HG02610 (cell line): ENCODE data around the gene CAPZB.

Experiments
- ATAC-seq: cut with Tn5 transposase; IDR thresholded peaks from one replicate; pipeline ENCODE4 v1.9.1; 2021; ENCODE audit warnings: mild to moderate bottlenecking, moderate library complexity; ENCODE audit not compliant: unreplicated experiment

CAPZB gene

GRCh38 chr1:19390901-19391595, 94.3 kb downstream of the CAPZB start:
- peak; percentile 54 for ATAC-seq

DNA sequence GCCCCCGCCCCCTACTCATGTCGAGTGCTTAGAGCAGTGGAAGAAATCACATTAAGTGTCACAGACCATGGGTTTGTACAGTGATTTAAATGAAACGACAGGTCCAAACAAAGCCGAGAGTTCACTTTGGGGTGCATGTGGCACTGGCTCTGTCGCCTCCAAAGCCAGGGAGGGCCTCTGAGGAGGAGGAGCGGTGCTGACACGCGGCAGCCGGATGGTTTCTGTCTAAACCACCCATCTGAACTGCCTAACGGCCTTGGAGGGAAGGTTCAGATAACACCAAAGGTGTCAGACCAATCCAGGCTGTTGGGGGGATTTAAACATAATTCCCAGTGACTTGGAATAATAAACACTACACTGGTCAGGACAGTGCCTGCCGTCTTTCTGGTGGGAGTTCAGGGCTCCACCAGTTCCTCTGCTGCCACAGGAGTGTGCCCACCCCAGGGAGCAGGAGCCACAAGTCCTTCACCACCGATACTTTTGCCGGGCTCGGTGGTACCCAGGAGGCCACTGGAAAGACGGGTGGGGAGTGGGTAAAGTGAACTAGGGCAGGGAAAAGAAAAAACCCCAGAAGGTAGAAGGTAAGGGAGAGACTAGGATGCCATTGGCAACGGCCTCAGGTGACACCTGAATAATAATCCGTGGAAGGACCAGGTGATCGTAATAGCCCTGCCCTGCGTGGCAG, 95.0 kb downstream of the CAPZB start:
- ATAC-seq: no peak

DNA sequence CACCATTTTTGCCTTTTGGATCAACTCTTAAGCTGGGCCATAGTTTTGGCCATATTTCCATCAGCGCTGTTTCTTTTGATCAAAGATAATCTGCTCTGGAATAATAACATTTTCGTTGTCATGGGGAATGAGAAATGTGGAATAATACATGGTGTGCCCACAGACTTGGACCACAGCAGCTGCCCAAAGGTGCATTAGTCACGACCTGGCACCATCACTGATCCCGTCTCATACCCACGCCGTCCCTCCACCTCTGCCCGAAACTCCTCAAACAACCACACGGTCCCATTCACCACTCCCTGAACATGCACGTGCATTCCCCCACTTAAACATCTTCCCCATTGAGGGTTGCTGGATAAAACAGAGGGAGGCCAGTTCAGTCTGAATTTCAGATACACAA, 96.4 kb downstream of the CAPZB start:
- ATAC-seq: no peak

GRCh38 chr1:19387045-19387467, 98.3 kb downstream of the CAPZB start:
- no peak for ATAC-seq

GRCh38 chr1:19385869-19386591, 99.3 kb downstream of the CAPZB start:
- no peak for ATAC-seq

DNA sequence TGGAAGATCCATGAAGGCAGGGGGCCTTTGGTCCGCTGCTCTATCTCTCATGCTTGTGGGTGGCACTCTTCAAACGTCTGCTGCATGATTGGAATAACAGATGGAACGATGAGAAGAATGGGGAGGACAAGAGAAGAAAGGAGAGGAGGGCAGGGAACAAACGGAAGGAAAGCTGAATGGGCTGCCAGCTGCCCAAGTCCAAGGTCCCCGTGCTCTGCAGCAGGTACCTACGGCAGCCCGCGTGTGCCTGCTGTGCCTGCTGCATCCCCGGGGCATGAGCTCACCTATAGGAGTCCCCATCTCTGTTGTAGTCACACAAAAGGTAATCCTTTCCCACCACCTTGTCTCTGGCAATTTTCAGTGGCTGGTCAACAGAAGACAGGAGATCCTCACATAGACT, 100.1 kb downstream of the CAPZB start:
- ATAC-seq: no peak

DNA sequence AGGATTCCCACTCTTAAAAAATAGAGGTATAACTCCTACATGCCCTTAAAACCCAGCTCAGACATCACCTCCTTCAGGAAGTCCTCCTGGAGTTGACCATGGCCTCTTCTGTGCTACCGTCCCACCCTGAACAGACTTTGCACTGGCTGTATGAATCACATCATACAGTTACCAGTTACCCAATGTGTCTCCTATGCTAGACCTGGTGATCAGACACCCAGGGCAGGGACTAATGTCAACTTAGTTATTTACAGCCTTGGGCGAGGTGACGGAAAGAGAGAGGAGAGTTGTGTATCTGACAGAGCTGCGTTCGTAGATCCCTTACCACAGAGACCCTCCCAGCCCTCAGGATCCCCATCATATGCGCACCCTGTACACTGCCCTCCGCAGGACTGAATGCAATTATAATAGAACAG, 100.6 kb downstream of the CAPZB start:
- ATAC-seq: no peak

DNA sequence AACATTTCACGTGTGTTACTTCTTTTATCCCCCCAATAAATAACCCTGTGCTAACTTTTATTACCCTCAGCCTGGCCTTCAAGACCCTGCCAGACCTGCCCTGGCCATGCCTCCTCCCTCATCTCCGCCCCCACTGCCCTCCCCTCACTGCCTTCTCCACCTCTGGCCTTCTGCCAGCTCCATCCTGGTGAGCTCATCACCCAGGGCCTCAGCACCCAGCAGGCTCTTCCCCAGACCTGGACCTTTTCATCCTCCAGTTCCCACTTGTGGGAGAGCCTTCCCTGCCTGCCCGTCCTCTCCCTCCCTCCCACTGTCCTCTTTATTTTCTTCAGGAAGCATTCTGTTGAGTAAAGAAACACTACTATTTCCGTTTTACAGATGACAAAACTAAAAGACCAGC, 101.2 kb downstream of the CAPZB start:
- ATAC-seq: no peak

- ATAC-seq: no peak
These were observed 103.1 kb downstream of the CAPZB start for GRCh38 chr1:19382222-19382621.

GRCh38 chr1:19381261-19381660, 104.1 kb downstream of the CAPZB start:
- no peak for ATAC-seq

DNA sequence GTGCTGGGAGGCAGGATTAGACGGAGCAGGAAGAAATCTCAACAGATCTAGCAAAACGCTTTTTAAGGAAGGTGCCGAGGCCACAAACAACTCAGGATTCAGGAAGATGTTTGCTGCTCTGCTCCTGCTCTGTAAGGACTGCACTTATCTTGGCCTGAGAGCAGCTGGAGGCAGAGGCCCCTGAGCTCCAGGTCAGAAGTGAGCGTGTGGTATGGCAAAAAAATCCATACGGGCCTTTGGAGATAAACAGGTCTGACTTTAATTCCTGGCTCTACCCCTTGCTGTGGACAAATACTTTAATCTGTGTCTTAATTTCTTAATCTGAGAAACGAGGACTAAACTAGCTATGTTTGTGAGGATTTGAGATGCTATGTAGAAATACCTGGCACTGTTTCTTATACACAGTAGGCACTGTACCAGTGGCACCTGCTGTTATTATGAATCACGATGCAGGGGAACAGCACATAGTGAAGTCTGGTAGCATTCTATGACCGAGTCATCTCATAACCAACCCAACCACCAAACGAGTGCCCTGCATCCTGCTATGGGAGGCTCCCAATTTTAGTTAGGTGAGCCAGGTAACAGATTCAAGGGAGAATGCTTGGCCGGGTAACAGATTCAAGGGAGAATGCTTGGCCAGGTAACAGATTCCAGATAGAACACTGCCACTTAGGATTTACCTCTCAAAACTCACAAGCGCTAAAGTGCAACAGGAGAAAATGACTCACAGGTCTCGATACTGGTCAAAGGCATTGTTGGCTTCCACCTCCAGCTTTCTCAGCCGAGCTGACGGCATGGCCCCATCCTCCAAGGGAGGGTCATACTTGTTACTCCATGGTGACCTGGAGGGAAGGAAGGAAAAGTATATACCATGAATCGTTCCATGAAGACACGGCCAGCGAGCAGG, 107.3 kb downstream of the CAPZB start:
- no peak for ATAC-seq

- no peak for ATAC-seq
These were observed 108.6 kb downstream of the CAPZB start for GRCh38 chr1:19376428-19377372.

DNA sequence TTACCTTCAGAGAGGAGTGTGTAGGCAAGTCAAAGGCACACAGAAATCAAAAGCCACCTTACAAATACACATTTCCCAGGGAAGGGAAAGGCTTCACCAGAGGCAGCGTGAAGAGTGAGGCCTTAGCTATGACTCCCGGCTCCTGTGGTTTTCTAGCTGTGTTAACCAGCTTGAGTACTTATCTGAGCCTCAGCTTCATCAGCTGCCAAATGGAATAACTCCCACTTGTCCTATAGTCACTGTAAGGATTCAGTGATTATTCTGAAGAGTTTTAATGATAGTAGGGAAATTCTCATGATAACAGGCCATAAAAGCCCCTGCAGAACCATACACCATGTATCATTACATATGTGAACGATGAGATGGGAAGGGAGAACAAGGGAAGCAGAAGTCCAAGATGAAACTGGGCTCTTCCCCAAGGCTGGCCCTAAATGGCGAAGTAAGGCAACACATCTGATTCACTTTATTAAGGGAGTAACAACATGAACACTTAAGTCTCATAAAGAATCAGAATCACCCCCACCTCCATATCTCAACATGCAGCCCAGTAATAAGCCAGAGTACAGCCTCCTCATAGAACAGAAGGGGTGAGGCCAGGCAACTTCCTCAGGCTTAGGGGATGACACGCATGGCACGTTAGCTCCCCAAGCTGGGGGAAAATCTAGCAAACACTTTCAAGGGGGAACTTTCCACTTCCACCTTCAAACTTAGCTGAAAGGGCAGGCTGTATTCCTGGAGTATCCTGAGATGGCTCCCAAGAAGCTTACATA, 109.5 kb downstream of the CAPZB start:
- ATAC-seq: no peak

GRCh38 chr1:19374926-19375325, 110.4 kb downstream of the CAPZB start:
- ATAC-seq: no peak

DNA sequence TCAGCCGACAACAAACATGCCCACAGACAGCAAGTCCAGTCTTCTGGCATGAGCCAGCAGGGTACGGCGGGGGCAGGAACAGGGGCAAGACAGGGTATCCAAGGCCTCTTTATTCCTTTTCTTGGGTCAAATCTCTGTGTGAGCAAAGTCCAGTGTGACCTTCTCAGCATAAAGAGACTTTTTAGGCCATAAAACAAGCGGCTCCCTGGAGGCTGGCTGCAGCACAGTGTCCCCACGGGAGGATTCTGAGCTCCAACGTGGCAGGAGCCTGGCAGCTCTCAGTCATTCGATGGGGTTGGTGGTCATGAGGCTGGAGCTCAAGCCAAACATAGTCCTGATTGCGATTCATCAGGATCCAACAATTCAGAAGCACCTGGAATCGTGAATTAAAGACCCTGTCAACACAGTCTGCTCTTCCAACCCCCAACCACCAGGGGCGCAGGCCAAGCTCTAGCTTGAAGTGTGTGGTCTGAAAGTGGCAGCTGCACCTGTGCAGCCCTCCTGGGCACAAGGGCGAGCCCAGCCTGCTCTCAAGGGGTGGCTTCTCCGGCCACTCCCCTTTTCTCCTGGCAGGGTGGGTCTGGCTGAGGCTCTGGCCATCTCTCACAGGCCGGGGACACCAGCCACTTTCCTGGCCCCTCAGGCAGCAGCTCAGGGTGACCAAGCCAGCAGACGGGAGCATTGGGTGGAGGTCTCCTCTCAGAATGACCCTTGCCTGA, 111.1 kb downstream of the CAPZB start:
- ATAC-seq: no peak

GRCh38 chr1:19373211-19374082, 111.9 kb downstream of the CAPZB start:
- ATAC-seq: no peak

DNA sequence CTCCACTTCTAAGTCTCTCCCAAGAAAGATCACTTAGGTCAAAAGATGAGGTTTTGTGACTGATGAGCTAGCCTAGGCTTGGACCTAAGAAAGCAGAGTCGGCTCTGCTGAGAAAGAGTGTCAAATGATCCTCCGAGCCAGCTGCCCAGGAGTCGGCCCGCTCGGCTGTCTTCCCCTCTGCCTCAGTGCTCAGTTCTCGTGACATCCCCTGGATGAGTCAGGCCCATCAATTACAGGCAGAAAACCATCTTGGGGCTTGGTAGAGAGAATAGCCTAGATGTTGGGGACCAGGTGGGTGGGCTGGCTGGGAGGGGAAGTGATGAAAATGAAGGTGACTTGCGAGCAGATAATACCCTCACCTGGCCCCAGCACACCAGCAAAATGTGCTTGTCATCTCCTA, 112.7 kb downstream of the CAPZB start:
- ATAC-seq: no peak

DNA sequence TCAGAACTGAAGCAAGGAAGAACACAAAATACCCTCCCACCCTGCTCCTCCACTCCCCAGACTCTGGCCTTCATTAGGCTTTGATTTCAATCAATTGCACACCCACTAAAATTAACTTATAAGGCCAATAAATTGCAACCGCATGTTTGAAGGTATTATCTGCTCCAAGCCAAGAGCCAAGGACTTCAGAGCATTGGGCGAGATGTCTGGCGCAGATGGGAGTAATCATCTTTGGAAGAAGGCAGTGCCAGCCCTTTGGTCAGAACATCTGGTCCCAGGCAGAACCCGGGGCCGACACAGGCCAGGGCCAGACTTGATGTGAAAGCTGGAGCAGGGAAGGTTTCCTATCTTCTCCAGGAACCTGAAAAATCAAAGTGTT, 113.2 kb downstream of the CAPZB start:
- no peak for ATAC-seq
